ENCODE measurements around the gene PXYLP1. TPM values are rescaled to one million over a fixed set of nuclear protein-coding genes. Genes with fewer than 3 reads are reported as not detected.

The PXYLP1 gene
- total and polyA plus RNA-seq, 9 of the 15 experiments (the other 6 are each of a cell fraction or from before 2014, with no cell fraction given) = 0.80 to 2.9 (median 1.3) TPM

GRCh38 chr3:141243271-141243707 lies 11.7 kb downstream of the PXYLP1 start (continued):
- no peak for TF ChIP-seq ARID3B (CRISPR knock-in tag; IDR thresholded peaks at IDR 0.05; ENCODE audit: borderline replicate concordance)

DNA sequence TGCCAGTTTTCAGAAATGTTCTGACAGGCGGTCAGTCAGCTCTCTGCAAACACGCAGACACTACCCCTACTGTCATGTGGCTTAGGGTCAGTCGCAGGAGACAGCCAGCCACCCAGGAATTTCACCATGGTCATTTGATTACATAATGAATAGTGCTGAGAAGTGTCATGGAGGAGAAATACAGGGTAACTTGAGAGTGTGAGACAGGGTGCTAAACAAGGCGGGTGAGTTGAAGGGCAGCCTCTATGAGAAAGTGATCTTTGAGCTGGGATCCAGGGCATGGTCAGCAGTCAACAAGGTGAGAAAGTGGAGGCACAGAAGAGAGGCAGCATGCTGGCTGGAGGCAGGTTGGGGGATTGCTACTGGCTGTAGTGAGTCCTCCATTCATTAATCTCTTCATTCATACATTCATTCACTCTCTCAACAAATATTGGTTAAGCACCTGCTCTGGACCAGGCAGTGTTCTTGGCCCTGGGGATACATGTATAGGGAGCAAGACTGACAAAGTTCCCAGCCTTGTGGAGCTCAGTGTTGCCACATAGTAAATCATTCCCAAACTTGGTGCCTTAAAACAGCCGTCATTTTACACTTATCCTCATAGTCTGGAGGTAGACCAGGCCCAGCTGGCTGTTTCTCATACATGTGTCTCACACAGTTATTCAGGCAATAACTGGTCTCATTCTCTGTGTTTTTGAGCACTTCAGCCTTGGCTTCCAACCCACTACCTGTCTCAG lies 14.8 kb downstream of the PXYLP1 start:
- H3K9ac ChIP-seq (ENCODE audit: insufficient read depth in 1 of 2, low read depth in 2 of 2, low read length in 2 of 2) = no peak overlapping the region
- WGBS (ENCODE audit: insufficient coverage, low coverage, missing lambda C conversion rate) = 9% methylated on average over 5 of the region's 5 CpGs
- CTCF ChIA-PET (ENCODE audit: low intra/inter-chr PET ratio) = no interaction called here
- H3K36me3 ChIP-seq (ENCODE audit: control insufficient read depth, insufficient read depth, low read length) = no peaks in the 10 kb centered on the region
- H3K27ac ChIP-seq (ENCODE audit: extremely low read depth, low read depth, low read length) = no peak overlapping the region
- no peaks in the 10 kb centered on the region for H3K79me2 ChIP-seq (ENCODE audit: control insufficient read depth, insufficient read depth, low read length)
- no peak overlapping the region for H3K4me3 ChIP-seq
- intact Hi-C loops (cut with micrococcal nuclease) (no loop called here), in situ Hi-C loops (cut with MboI) (no loop called here)
- H3K27me3 ChIP-seq (ENCODE audit: control insufficient read depth in 2 of 2, insufficient read depth in 2 of 2, low read length in 2 of 2) = peaks cover 23 to 29% of the 10 kb centered on the region in 2 experiments
- no peaks in the 10 kb centered on the region; a peak in 1 of 5 replicates for H3K4me1 ChIP-seq (replicated peaks in 1 of 2; ENCODE audit: control insufficient read depth in 2 of 2, insufficient read depth in 2 of 2, low read length in 2 of 2)
- ATAC-seq (no peak), DNase-seq (ENCODE audit: extremely low read depth in 1 of 4, low spot score in 3 of 4) (no peak), FAIRE-seq (no peak)
- no peaks in the 10 kb centered on the region for H4K20me1 ChIP-seq (replicated peaks; ENCODE audit: control insufficient read depth, insufficient read depth, low read length)
- H2AFZ ChIP-seq (ENCODE audit: low read depth, low read length) = no peak overlapping the region
- H3K4me2 ChIP-seq (ENCODE audit: insufficient read depth, low read length) = no peak overlapping the region
- POLR2A ChIA-PET = interaction anchor here (0.6 to 1.9 kb wide), 4 partner anchors 10 to 188 kb away, joined by 3 to 5 read pairs (median 3); no protein-coding TSS in a partner anchor
- peaks cover 5% of the 10 kb centered on the region; the same call in 1 of the 2 replicates for H3K9me3 ChIP-seq (replicated peaks; ENCODE audit: control insufficient read depth, insufficient read depth, low read depth, low read length)
- no TSS peak for BruUV-seq (replicated peaks)
- peaks cover 3% of the 10 kb centered on the region for H3K9me1 ChIP-seq (ENCODE audit: control insufficient read depth, insufficient read depth, low read length)
- TF ChIP-seq ZBTB7A (IDR thresholded peaks at IDR 0.05; ENCODE audit: borderline replicate concordance, control insufficient read depth, low read depth, low read length) (no peak), MAFK (IDR thresholded peaks at IDR 0.05; ENCODE audit: low read length) (no peak), CHD4 (IDR thresholded peaks at IDR 0.05; ENCODE audit: insufficient read depth, insufficient replicate concordance, low read depth, low read length, poor library complexity, severe bottlenecking) (no peak), CCAR2 (IDR thresholded peaks at IDR 0.05; ENCODE audit: low read depth, low read length) (no peak), TOE1 (IDR thresholded peaks at IDR 0.05; ENCODE audit: borderline replicate concordance) (no peak), TOE1 (CRISPR knock-in tag; IDR thresholded peaks at IDR 0.05; ENCODE audit: borderline replicate concordance, low read depth) (no peak), NR2C1 (IDR thresholded peaks at IDR 0.05) (no peak), NR2C1 (tag; IDR thresholded peaks at IDR 0.05) (no peak), MED1 (CRISPR knock-in tag; IDR thresholded peaks at IDR 0.05; ENCODE audit: borderline replicate concordance) (no peak), GATAD2B (IDR thresholded peaks at IDR 0.05; ENCODE audit: borderline replicate concordance) (no peak), NEUROD1 (IDR thresholded peaks at IDR 0.05; ENCODE audit: borderline replicate concordance, low read depth, low read length, partially characterized antibody) (no peak), MTA3 (IDR thresholded peaks at IDR 0.05; ENCODE audit: borderline replicate concordance) (no peak), SNAPC5 (CRISPR knock-in tag; IDR thresholded peaks at IDR 0.05) (no peak), FOXK2 (conservative IDR thresholded peaks at IDR 0.05 in 1 of 2, IDR thresholded peaks at IDR 0.05 in 1 of 2; ENCODE audit: low read depth in 2 of 2) (no peak), ZNF224 (CRISPR knock-in tag; IDR thresholded peaks at IDR 0.05) (no peak), ZEB2 (IDR thresholded peaks at IDR 0.05) (no peak), ARNT (IDR thresholded peaks at IDR 0.05) (no peak)
- TF ChIP-seq, protein P1, sequence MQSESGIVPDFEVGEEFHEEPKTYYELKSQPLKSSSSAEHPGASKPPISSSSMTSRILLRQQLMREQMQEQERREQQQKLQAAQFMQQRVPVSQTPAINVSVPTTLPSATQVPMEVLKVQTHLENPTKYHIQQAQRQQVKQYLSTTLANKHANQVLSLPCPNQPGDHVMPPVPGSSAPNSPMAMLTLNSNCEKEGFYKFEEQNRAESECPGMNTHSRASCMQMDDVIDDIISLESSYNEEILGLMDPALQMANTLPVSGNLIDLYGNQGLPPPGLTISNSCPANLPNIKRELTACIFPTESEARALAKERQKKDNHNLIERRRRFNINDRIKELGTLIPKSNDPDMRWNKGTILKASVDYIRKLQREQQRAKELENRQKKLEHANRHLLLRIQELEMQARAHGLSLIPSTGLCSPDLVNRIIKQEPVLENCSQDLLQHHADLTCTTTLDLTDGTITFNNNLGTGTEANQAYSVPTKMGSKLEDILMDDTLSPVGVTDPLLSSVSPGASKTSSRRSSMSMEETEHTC (IDR thresholded peaks at IDR 0.05) = no peak

All from K562 (cell line).